GM12873 (cell line): Measurements from ENCODE around the gene WDR35.

Source experiments
- TF ChIP-seq, protein P1 (sequence below): IDR thresholded peaks from 2 replicates; pipeline ENCODE4 v1.5.1; 2012; ENCODE audit warnings: low read depth, mild to moderate bottlenecking, moderate library complexity, low read length, control low read depth; ENCODE audit not compliant: insufficient read depth; ENCODE audit errors: missing control alignments

WDR35 gene

DNA sequence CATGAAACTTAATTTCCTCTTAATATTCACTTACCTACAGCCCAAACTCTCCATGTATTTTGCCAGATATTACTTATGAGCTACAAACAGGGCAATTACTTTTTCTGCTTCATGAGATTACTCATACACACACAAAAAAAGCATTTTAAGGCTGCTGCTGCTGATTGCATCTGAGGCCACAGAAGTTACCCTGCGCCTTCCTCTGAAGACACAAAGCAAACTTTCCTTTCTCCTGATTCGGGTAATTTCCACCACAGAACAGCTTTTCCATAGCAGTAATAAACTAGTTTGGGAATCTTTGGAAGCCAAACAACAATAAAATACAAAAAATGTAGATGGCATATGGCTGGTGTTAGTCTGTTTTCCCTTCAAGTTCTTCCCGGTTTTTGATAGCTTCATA is 94.4 kb downstream of the WDR35 start:
- TF ChIP-seq, protein P1, sequence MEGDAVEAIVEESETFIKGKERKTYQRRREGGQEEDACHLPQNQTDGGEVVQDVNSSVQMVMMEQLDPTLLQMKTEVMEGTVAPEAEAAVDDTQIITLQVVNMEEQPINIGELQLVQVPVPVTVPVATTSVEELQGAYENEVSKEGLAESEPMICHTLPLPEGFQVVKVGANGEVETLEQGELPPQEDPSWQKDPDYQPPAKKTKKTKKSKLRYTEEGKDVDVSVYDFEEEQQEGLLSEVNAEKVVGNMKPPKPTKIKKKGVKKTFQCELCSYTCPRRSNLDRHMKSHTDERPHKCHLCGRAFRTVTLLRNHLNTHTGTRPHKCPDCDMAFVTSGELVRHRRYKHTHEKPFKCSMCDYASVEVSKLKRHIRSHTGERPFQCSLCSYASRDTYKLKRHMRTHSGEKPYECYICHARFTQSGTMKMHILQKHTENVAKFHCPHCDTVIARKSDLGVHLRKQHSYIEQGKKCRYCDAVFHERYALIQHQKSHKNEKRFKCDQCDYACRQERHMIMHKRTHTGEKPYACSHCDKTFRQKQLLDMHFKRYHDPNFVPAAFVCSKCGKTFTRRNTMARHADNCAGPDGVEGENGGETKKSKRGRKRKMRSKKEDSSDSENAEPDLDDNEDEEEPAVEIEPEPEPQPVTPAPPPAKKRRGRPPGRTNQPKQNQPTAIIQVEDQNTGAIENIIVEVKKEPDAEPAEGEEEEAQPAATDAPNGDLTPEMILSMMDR, result no peak

DNA sequence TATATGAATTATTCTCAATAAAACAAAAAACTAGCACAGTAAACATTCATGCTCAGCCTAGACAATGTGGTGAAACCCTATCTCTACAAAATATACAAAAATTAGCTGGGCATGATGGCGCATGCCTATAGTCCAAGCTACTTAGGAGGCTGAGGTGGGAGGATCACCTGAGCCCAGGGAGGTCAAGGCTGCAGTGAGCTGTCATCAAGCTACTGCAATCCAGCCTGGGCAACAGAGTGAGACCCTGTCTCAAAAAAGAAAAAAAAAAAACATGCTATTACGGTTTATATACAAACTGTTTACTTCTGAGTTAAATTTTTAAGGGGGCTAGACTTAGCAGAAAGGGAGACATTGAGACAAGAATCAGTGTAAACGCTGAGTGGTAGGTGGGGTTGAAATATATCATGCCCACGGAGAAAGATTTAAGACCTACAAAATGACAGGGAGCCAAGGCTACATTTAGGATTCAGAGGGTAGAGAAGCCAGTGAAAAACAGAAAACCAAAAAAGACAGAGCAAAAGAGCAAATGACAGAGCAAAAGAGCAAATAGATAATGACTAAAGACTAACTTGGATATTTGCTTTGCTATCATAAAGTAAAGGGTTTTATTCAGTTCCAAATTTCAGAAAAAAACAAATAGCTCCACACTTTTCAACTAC is 95.6 kb downstream of the WDR35 start:
- TF ChIP-seq, protein P1, result no peak

DNA sequence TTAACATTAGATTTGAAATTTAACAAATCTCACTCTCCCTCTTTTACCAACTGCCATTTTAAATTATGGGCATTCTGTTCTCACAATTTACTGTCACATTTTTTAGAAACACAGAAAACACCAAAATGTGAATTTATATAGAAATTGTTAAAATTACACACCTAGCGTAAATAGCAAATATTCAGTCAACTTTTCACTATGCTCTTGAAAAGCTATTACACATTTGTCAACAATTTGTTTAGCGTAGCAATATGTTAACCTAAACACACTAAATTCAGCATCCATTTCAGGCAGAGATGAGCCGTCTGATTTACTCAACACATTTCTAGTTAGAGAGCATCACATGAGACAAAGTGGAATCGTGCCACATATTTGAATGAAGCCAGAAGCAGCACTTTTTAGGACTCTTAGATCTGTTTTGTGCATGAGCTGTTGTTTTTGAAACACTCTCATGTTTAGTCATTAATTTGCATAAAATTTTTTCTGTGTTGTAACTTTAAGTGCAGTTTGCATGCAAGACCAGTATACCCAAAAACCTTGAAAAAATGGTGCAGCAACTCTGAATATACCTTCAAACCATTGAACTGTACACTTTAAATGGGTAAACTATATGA is 96.3 kb downstream of the WDR35 start:
- TF ChIP-seq, protein P1, result no peak

DNA sequence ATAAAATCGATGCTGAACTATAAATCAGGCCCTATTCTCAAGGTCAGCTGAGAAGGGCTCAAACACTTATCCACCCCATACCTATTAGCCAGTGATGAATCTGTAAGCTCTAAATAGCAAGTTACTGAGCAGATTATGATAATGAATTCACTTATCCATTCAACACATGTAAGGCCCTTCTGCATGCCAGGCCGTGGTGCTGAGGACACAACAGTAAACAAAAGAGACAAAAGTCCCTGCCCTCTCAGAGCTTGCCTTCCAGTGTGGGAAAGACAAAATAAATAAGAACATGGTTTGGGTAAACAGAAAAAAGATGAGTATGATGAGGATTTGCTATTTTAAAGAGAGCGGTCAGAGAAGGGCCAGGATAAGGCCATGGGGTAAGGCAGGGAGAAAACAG is 99.8 kb downstream of the WDR35 start:
- TF ChIP-seq, protein P1, result no peak

DNA sequence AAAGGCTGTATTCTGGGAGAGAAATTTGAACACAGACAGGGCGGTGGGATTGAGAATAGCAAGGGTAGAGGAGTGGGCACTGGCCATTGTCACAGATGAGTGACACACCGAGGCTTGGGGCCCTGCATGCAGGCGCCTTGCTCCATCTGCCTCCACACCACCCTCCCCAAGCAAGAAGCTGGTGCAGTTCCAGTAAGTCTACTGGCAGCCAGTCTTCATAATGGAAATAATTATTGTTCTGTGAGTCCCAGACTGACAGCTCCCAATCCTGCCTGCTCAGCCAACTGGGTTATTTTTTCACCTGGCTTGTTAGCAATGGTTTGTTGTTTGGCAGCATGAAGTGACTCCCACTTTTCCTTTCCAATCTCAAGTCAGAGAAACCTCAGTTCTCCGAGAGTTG is 101.1 kb downstream of the WDR35 start:
- TF ChIP-seq, protein P1, result no peak

DNA sequence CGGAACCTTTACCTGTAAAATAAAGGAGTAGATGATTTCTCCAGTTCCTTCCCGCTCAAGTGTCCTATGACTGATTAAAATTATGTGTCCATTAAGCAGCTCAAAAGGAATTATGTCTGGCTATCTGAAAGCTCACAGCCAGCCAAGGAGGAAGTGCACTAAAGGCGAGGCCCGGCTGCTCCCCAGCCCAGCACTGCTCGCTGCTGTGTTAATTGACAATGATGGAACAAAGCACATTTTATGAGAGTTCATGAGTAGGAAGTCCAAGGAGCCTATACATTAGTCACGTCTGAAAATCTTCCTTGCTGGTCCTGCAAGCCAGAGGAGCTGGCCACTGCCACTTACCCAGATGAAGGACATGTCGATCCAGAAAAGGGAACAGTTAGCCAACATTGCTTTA is 102.4 kb downstream of the WDR35 start:
- TF ChIP-seq, protein P1, result no peak

DNA sequence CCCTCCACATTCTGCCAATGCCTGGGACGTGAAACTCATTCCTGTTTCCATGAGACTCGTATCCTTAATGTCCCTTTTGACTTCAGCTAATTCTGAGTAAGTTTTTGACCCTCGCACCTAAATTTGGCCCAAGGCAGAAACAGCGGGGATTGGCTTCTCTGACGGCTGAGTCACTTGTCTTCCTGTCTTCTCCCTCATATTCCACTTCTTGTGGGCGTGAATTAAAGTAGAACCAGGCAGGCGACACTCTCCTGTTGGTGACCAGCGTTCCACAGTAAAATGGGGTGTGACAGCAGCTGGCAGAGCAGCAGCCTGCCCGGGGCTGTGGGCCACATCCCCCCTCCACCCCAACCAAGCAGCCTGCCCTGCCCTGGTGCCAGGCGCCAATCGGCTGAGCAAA is 103.6 kb downstream of the WDR35 start:
- TF ChIP-seq, protein P1, result no peak
